Endothelial cell (in vitro differentiated cells): ENCODE measurements around the gene RENBP. TPM values are rescaled to one million over a fixed set of nuclear protein-coding genes. Genes with fewer than 3 reads are reported as not detected.

Experiments used
- DNase-seq: peaks from one replicate; pipeline ENCODE4 v3.0.0; 2021; ENCODE audit warnings: low spot score
- H3K27ac Mint-ChIP-seq: one replicate; pipeline ENCODE4 v1.8.0; 2021; ENCODE audit warnings: mixed read lengths, inconsistent platforms; ENCODE audit not compliant: unreplicated experiment
- H3K27me3 Mint-ChIP-seq: one replicate; pipeline ENCODE4 v1.8.0; 2021; ENCODE audit warnings: mild to moderate bottlenecking, moderate library complexity, mixed read lengths, inconsistent platforms; ENCODE audit not compliant: unreplicated experiment
- H3K36me3 Mint-ChIP-seq: one replicate; pipeline ENCODE4 v1.8.0; 2021; ENCODE audit warnings: mild to moderate bottlenecking, low read depth, mixed read lengths, inconsistent platforms; ENCODE audit not compliant: unreplicated experiment
- H3K4me1 Mint-ChIP-seq: one replicate; pipeline ENCODE4 v1.8.0; 2021; ENCODE audit warnings: mild to moderate bottlenecking, mixed read lengths, inconsistent platforms; ENCODE audit not compliant: unreplicated experiment
- H3K4me3 Mint-ChIP-seq: one replicate; pipeline ENCODE4 v1.8.0; 2021; ENCODE audit warnings: mild to moderate bottlenecking, mixed read lengths, inconsistent platforms; ENCODE audit not compliant: unreplicated experiment
- H3K9me3 Mint-ChIP-seq: one replicate; pipeline ENCODE4 v1.8.0; 2021; ENCODE audit warnings: mixed read lengths, inconsistent platforms; ENCODE audit not compliant: unreplicated experiment
- CTCF ChIP-seq: fragments of 200-600 bp; sonication (generic); IDR thresholded peaks from one replicate; pipeline ENCODE4 v1.5.0; 2021; ENCODE audit warnings: antibody characterized with exemption; ENCODE audit not compliant: unreplicated experiment
- total RNA-seq: library from RNA; stranded (reverse); fragmentation: NEBNext Ultra II Directional; extraction: Animal tissue kit (Norgen Biotek cat#: 25700); gene quantifications from one replicate; pipeline ENCODE4 v1.2.1, GENCODE V29; 2021; ENCODE audit not compliant: unreplicated experiment

RENBP gene
- total RNA-seq, 1 donor from 2014 or later = 19.3 TPM

GRCh38 chrX:153958605-153959004, 14.2 kb upstream of the RENBP start:
- Mint-ChIP-seq H3K27me3 (no peaks in the 10 kb centered on the region), H3K4me1 (no peaks in the 10 kb centered on the region), H3K9me3 (no peaks in the 10 kb centered on the region), H3K36me3 (peaks cover 7% of the 10 kb centered on the region), H3K4me3 (no peak overlapping the region), H3K27ac (no peak overlapping the region)
- TF ChIP-seq CTCF = no peak
- no peak for DNase-seq

GRCh38 chrX:153957224-153957623, 12.8 kb upstream of the RENBP start:
- Mint-ChIP-seq H3K9me3 (no peaks in the 10 kb centered on the region), H3K4me3 (no peak overlapping the region), H3K27me3 (no peaks in the 10 kb centered on the region), H3K36me3 (peaks cover 7% of the 10 kb centered on the region), H3K4me1 (no peaks in the 10 kb centered on the region), H3K27ac (no peak overlapping the region)
- no peak for DNase-seq
- TF ChIP-seq CTCF = no peak

GRCh38 chrX:153956044-153956907, 11.8 kb upstream of the RENBP start:
- no peak overlapping the region for H3K27ac Mint-ChIP-seq
- no peak for TF ChIP-seq CTCF
- no peaks in the 10 kb centered on the region for H3K27me3 Mint-ChIP-seq
- H3K4me1 Mint-ChIP-seq = no peaks in the 10 kb centered on the region
- no peak for DNase-seq
- H3K36me3 Mint-ChIP-seq = peaks cover 7% of the 10 kb centered on the region
- no peak overlapping the region for H3K4me3 Mint-ChIP-seq
- H3K9me3 Mint-ChIP-seq = no peaks in the 10 kb centered on the region

- Mint-ChIP-seq H3K4me3 (no peak overlapping the region), H3K9me3 (no peaks in the 10 kb centered on the region), H3K27me3 (peaks cover 5% of the 10 kb centered on the region), H3K36me3 (peaks cover 7% of the 10 kb centered on the region), H3K4me1 (peaks cover 4% of the 10 kb centered on the region), H3K27ac (no peak overlapping the region)
- no peak for DNase-seq
- no peak for TF ChIP-seq CTCF
Observed at GRCh38 chrX:153955228-153955732, 10.8 kb upstream of the RENBP start.

- TF ChIP-seq CTCF = no peak
- H3K36me3 Mint-ChIP-seq = peaks cover 7% of the 10 kb centered on the region
- no peak for DNase-seq
- peaks cover 5% of the 10 kb centered on the region for H3K27me3 Mint-ChIP-seq
- no peak overlapping the region for H3K27ac Mint-ChIP-seq
- no peak overlapping the region for H3K4me3 Mint-ChIP-seq
- peaks cover 4% of the 10 kb centered on the region for H3K4me1 Mint-ChIP-seq
- H3K9me3 Mint-ChIP-seq = no peaks in the 10 kb centered on the region
Observed at GRCh38 chrX:153954558-153955227, 10.2 kb upstream of the RENBP start.
